ENCODE measurements around the gene NOTCH1.

Gene NOTCH1

GRCh38 chr9:136537896-136538598, 7.8 kb downstream of the NOTCH1 start:
- Histone ChIP-seq H3F3A (ENCODE audit: insufficient read depth, low read length) (peaks cover 27% of the 10 kb centered on the region), H2AFZ (ENCODE audit: low read length) (peak overlapping the region; percentile 33; the same call in 1 of the 2 replicates), H3K9me2 (replicated peaks; ENCODE audit: insufficient read depth, low read length) (no peaks in the 10 kb centered on the region), H3K9ac (ENCODE audit: low read length) (peak overlapping the region; percentile 57; the same call in 1 of the 2 replicates), H3K4me2 (ENCODE audit: low read depth, low read length) (peak overlapping the region; percentile 82), H4K20me1 (ENCODE audit: insufficient read depth, low read length) (no peaks in the 10 kb centered on the region), H3K36me3 (replicated peaks; ENCODE audit: insufficient read depth, low read length) (no peaks in the 10 kb centered on the region), H3K79me2 (ENCODE audit: low read length) (peaks cover 77% of the 10 kb centered on the region), H3K27ac (ENCODE audit: low read length) (peak overlapping the region; percentile 87), H3K9me3 (replicated peaks; ENCODE audit: insufficient read depth, low read length) (no peaks in the 10 kb centered on the region), H3K4me1 (ENCODE audit: low read length) (peaks cover 36% of the 10 kb centered on the region), H3K27me3 (replicated peaks; ENCODE audit: insufficient read depth, low read length) (no peaks in the 10 kb centered on the region), H3K4me3 (ENCODE audit: low read length) (peak overlapping the region; percentile 48)
- no peak for DNase-seq
- TF ChIP-seq EZH2phosphoT487 (IDR thresholded peaks at IDR 0.05; ENCODE audit: low read length) (no peak), CTCF (IDR thresholded peaks at IDR 0.05; ENCODE audit: low read length) (no peak), EZH2 (optimal IDR thresholded peaks at IDR 0.05; ENCODE audit: low read depth, low read length) (no peak)

GRCh38 chr9:136537411-136537810, 8.4 kb downstream of the NOTCH1 start:
- Histone ChIP-seq H4K20me1 (ENCODE audit: insufficient read depth, low read length) (no peaks in the 10 kb centered on the region), H3K4me1 (ENCODE audit: low read length) (peaks cover 36% of the 10 kb centered on the region), H3F3A (ENCODE audit: insufficient read depth, low read length) (peaks cover 27% of the 10 kb centered on the region), H3K4me3 (ENCODE audit: low read length) (no peak overlapping the region), H3K4me2 (ENCODE audit: low read depth, low read length) (no peak overlapping the region), H3K36me3 (replicated peaks; ENCODE audit: insufficient read depth, low read length) (no peaks in the 10 kb centered on the region), H3K79me2 (ENCODE audit: low read length) (peaks cover 79% of the 10 kb centered on the region), H3K9me3 (replicated peaks; ENCODE audit: insufficient read depth, low read length) (no peaks in the 10 kb centered on the region), H3K9me2 (replicated peaks; ENCODE audit: insufficient read depth, low read length) (no peaks in the 10 kb centered on the region), H3K27me3 (replicated peaks; ENCODE audit: insufficient read depth, low read length) (no peaks in the 10 kb centered on the region), H2AFZ (ENCODE audit: low read length) (no peak overlapping the region), H3K27ac (ENCODE audit: low read length) (no peak overlapping the region), H3K9ac (ENCODE audit: low read length) (no peak overlapping the region)
- TF ChIP-seq EZH2 (optimal IDR thresholded peaks at IDR 0.05; ENCODE audit: low read depth, low read length) (no peak), CTCF (IDR thresholded peaks at IDR 0.05; ENCODE audit: low read length) (no peak), EZH2phosphoT487 (IDR thresholded peaks at IDR 0.05; ENCODE audit: low read length) (no peak)
- no peak for DNase-seq

GRCh38 chr9:136536721-136537241, 9.1 kb downstream of the NOTCH1 start:
- Histone ChIP-seq H3K4me1 (ENCODE audit: low read length) (peaks cover 36% of the 10 kb centered on the region), H3K27me3 (replicated peaks; ENCODE audit: insufficient read depth, low read length) (no peaks in the 10 kb centered on the region), H2AFZ (ENCODE audit: low read length) (no peak overlapping the region), H4K20me1 (ENCODE audit: insufficient read depth, low read length) (no peaks in the 10 kb centered on the region), H3K36me3 (replicated peaks; ENCODE audit: insufficient read depth, low read length) (no peaks in the 10 kb centered on the region), H3K9me3 (replicated peaks; ENCODE audit: insufficient read depth, low read length) (no peaks in the 10 kb centered on the region), H3K27ac (ENCODE audit: low read length) (no peak overlapping the region), H3K9ac (ENCODE audit: low read length) (no peak overlapping the region), H3K79me2 (ENCODE audit: low read length) (peaks cover 80% of the 10 kb centered on the region), H3K9me2 (replicated peaks; ENCODE audit: insufficient read depth, low read length) (no peaks in the 10 kb centered on the region), H3F3A (ENCODE audit: insufficient read depth, low read length) (peaks cover 27% of the 10 kb centered on the region), H3K4me3 (ENCODE audit: low read length) (no peak overlapping the region), H3K4me2 (ENCODE audit: low read depth, low read length) (no peak overlapping the region)
- no peak for TF ChIP-seq EZH2 (optimal IDR thresholded peaks at IDR 0.05; ENCODE audit: low read depth, low read length)
- TF ChIP-seq CTCF (IDR thresholded peaks at IDR 0.05; ENCODE audit: low read length), result no peak
- no peak for TF ChIP-seq EZH2phosphoT487 (IDR thresholded peaks at IDR 0.05; ENCODE audit: low read length)
- no peak for DNase-seq
